Karpas-422 (cell line): ENCODE data around the gene VGLL4. TPM values are rescaled to one million over a fixed set of nuclear protein-coding genes. Genes with fewer than 3 reads are reported as not detected.

ENCODE experiments used
- DNase-seq: peaks from one replicate; pipeline ENCODE4 v3.0.0-alpha.2; 2015
- H2AFZ ChIP-seq: fragments of 200-600 bp; sonication (generic); 2 replicates; pipeline ENCODE4 v1.6.1; 2014; ENCODE audit warnings: antibody characterized with exemption, low read length, mixed read lengths
- H3K27ac ChIP-seq: fragments of 200-600 bp; sonication (generic); 2 replicates; pipeline ENCODE4 v1.5.1; 2014; ENCODE audit warnings: mild to moderate bottlenecking, low read length, moderate library complexity
- H3K27me3 ChIP-seq: fragments of 200-600 bp; sonication (generic); 2 replicates; pipeline ENCODE4 v1.6.1; 2014; ENCODE audit warnings: low read length, mixed read lengths
- H3K36me3 ChIP-seq: fragments of 200-600 bp; sonication (generic); 2 replicates; pipeline ENCODE4 v1.6.1; 2014; ENCODE audit warnings: low read length, mixed read lengths; ENCODE audit not compliant: insufficient read depth
- H3K4me1 ChIP-seq: fragments of 200-600 bp; sonication (generic); 2 replicates; pipeline ENCODE4 v1.6.1; 2014; ENCODE audit warnings: mild to moderate bottlenecking, low read length, mixed read lengths
- H3K4me2 ChIP-seq: fragments of 200-600 bp; sonication (generic); 2 replicates; pipeline ENCODE4 v1.6.1; 2014; ENCODE audit warnings: low read length, low read depth, mild to moderate bottlenecking; ENCODE audit not compliant: poor library complexity, severe bottlenecking
- H3K4me3 ChIP-seq: fragments of 200-600 bp; sonication (generic); 2 replicates; pipeline ENCODE4 v1.5.1; 2014; ENCODE audit warnings: mild to moderate bottlenecking, antibody characterized with exemption, low read length, mixed read lengths
- H3K79me2 ChIP-seq: fragments of 200-600 bp; sonication (generic); 2 replicates; pipeline ENCODE4 v1.6.1; 2014; ENCODE audit warnings: mild to moderate bottlenecking, low read length, mixed read lengths
- H3K9ac ChIP-seq: fragments of 200-600 bp; sonication (generic); 2 replicates; pipeline ENCODE4 v1.6.0; 2014; ENCODE audit warnings: low read length
- H3K9me2 ChIP-seq: fragments of 200-600 bp; sonication (generic), shearing (Covaris generic); replicated peaks from 2 replicates; pipeline ENCODE4 v1.6.0; 2014; ENCODE audit warnings: mild to moderate bottlenecking, low read length, moderate library complexity; ENCODE audit not compliant: insufficient read depth
- H3K9me3 ChIP-seq: fragments of 300-700, 200-600 bp; sonication (generic); 2 replicates; pipeline ENCODE4 v1.6.1; 2014; ENCODE audit warnings: low read length, mixed read lengths
- H4K20me1 ChIP-seq: fragments of 200-600 bp; sonication (generic); 2 replicates; pipeline ENCODE4 v1.6.1; 2014; ENCODE audit warnings: mild to moderate bottlenecking, antibody characterized with exemption, low read length, low read depth; ENCODE audit not compliant: insufficient read depth
- total RNA-seq: library from RNA; depleted of rRNA; stranded (reverse); fragments of >200 nt; shearing (Covaris generic); gene quantifications from 2 replicates; pipeline ENCODE4 v1.2.3, GENCODE V29; 2014; ENCODE audit warnings: low replicate concordance

Gene VGLL4
- total RNA-seq, 1 experiment from 2014 or later, result 152 TPM

- peaks cover 60% of the 10 kb centered on the region for H4K20me1 ChIP-seq
- no peak overlapping the region for H3K9ac ChIP-seq
- no peak overlapping the region for H3K4me2 ChIP-seq
- no peak for DNase-seq
- H3K27me3 ChIP-seq, result no peaks in the 10 kb centered on the region
- no peak overlapping the region for H3K27ac ChIP-seq
- no peaks in the 10 kb centered on the region for H3K9me2 ChIP-seq
- H3K79me2 ChIP-seq, result peaks cover 95% of the 10 kb centered on the region
- H3K4me3 ChIP-seq, result no peak overlapping the region
- no peak overlapping the region for H2AFZ ChIP-seq
- peaks cover 12% of the 10 kb centered on the region for H3K36me3 ChIP-seq
- H3K9me3 ChIP-seq, result no peaks in the 10 kb centered on the region
- H3K4me1 ChIP-seq, result no peaks in the 10 kb centered on the region
These were observed 78.2 kb downstream of the VGLL4 start for GRCh38 chr3:11565492-11565891.

- Histone ChIP-seq H3K9ac (no peak overlapping the region), H3K9me2 (no peaks in the 10 kb centered on the region), H3K4me3 (no peak overlapping the region), H3K79me2 (peaks cover 94% of the 10 kb centered on the region), H3K36me3 (peaks cover 14% of the 10 kb centered on the region), H4K20me1 (peaks cover 55% of the 10 kb centered on the region), H3K9me3 (no peaks in the 10 kb centered on the region), H3K27me3 (no peaks in the 10 kb centered on the region), H2AFZ (no peak overlapping the region), H3K4me1 (no peaks in the 10 kb centered on the region), H3K4me2 (no peak overlapping the region), H3K27ac (no peak overlapping the region)
- no peak for DNase-seq
These were observed 78.6 kb downstream of the VGLL4 start for GRCh38 chr3:11565072-11565471.

- Histone ChIP-seq H3K79me2 (peaks cover 90% of the 10 kb centered on the region), H3K9ac (no peak overlapping the region), H3K36me3 (peaks cover 14% of the 10 kb centered on the region), H3K4me2 (no peak overlapping the region), H3K4me3 (no peak overlapping the region), H3K4me1 (no peaks in the 10 kb centered on the region), H3K27me3 (no peaks in the 10 kb centered on the region), H3K9me3 (no peaks in the 10 kb centered on the region), H2AFZ (no peak overlapping the region), H3K9me2 (no peaks in the 10 kb centered on the region), H4K20me1 (peaks cover 53% of the 10 kb centered on the region), H3K27ac (no peak overlapping the region)
- no peak for DNase-seq
These were observed 79.1 kb downstream of the VGLL4 start for GRCh38 chr3:11564577-11565001.

- Histone ChIP-seq H3K36me3 (peaks cover 14% of the 10 kb centered on the region), H3K27ac (no peak overlapping the region), H3K9me2 (no peaks in the 10 kb centered on the region), H3K4me1 (no peaks in the 10 kb centered on the region), H3K27me3 (no peaks in the 10 kb centered on the region), H3K4me3 (no peak overlapping the region), H3K9ac (no peak overlapping the region), H3K4me2 (no peak overlapping the region), H3K9me3 (no peaks in the 10 kb centered on the region), H4K20me1 (peaks cover 48% of the 10 kb centered on the region), H2AFZ (no peak overlapping the region), H3K79me2 (peaks cover 83% of the 10 kb centered on the region)
- DNase-seq, result no peak
These were observed 79.9 kb downstream of the VGLL4 start for GRCh38 chr3:11563865-11564185.

GRCh38 chr3:11563159-11563864 is 80.4 kb downstream of the VGLL4 start:
- no peaks in the 10 kb centered on the region for H3K27me3 ChIP-seq
- DNase-seq, result no peak
- H3K4me2 ChIP-seq, result no peak overlapping the region
- no peaks in the 10 kb centered on the region for H3K9me2 ChIP-seq
- no peak overlapping the region for H3K4me3 ChIP-seq
- no peak overlapping the region for H2AFZ ChIP-seq
- H3K9ac ChIP-seq, result no peak overlapping the region
- no peak overlapping the region for H3K27ac ChIP-seq
- H3K79me2 ChIP-seq, result peaks cover 82% of the 10 kb centered on the region
- no peaks in the 10 kb centered on the region for H3K4me1 ChIP-seq
- peaks cover 14% of the 10 kb centered on the region for H3K36me3 ChIP-seq
- H4K20me1 ChIP-seq, result peaks cover 45% of the 10 kb centered on the region
- H3K9me3 ChIP-seq, result no peaks in the 10 kb centered on the region

GRCh38 chr3:11562277-11562881 is 81.3 kb downstream of the VGLL4 start:
- no peaks in the 10 kb centered on the region for H3K9me3 ChIP-seq
- H3K9ac ChIP-seq, result no peak overlapping the region
- H3K79me2 ChIP-seq, result peaks cover 82% of the 10 kb centered on the region
- H3K36me3 ChIP-seq, result peaks cover 17% of the 10 kb centered on the region
- peaks cover 46% of the 10 kb centered on the region; the same call in 1 of the 2 replicates for H4K20me1 ChIP-seq
- DNase-seq, result no peak
- no peak overlapping the region for H3K4me2 ChIP-seq
- H3K27ac ChIP-seq, result no peak overlapping the region
- H2AFZ ChIP-seq, result no peak overlapping the region
- H3K4me3 ChIP-seq, result no peak overlapping the region
- peaks cover 4% of the 10 kb centered on the region; the same call in 1 of the 2 replicates for H3K4me1 ChIP-seq
- H3K9me2 ChIP-seq, result no peaks in the 10 kb centered on the region
- no peaks in the 10 kb centered on the region for H3K27me3 ChIP-seq

- no peak for DNase-seq
- Histone ChIP-seq H3K27me3 (no peaks in the 10 kb centered on the region), H3K9me3 (no peaks in the 10 kb centered on the region), H3K9me2 (no peaks in the 10 kb centered on the region), H4K20me1 (peaks cover 40% of the 10 kb centered on the region), H3K9ac (no peak overlapping the region), H3K4me3 (no peak overlapping the region), H3K4me2 (no peak overlapping the region), H3K36me3 (peaks cover 21% of the 10 kb centered on the region), H2AFZ (no peak overlapping the region), H3K27ac (no peak overlapping the region), H3K4me1 (peaks cover 7% of the 10 kb centered on the region; the same call in 1 of the 2 replicates), H3K79me2 (peaks cover 76% of the 10 kb centered on the region)
These were observed 83.0 kb downstream of the VGLL4 start for GRCh38 chr3:11560746-11561145.

GRCh38 chr3:11559816-11560633 is 83.7 kb downstream of the VGLL4 start:
- Histone ChIP-seq H3K9me3 (no peaks in the 10 kb centered on the region), H3K27me3 (no peaks in the 10 kb centered on the region), H4K20me1 (peaks cover 33% of the 10 kb centered on the region), H3K79me2 (peaks cover 69% of the 10 kb centered on the region), H2AFZ (no peak overlapping the region), H3K36me3 (peaks cover 21% of the 10 kb centered on the region), H3K4me1 (peaks cover 7% of the 10 kb centered on the region; the same call in 1 of the 2 replicates), H3K4me2 (no peak overlapping the region), H3K9me2 (no peaks in the 10 kb centered on the region), H3K9ac (no peak overlapping the region), H3K27ac (no peak overlapping the region), H3K4me3 (no peak overlapping the region)
- DNase-seq, result no peak
